ENCODE measurements around the gene IL36B. TPM values are rescaled to one million over a fixed set of nuclear protein-coding genes. Genes with fewer than 3 reads are reported as not detected.

IL36B gene
- total RNA-seq, 1 donor from 2014 or later: not detected

DNA sequence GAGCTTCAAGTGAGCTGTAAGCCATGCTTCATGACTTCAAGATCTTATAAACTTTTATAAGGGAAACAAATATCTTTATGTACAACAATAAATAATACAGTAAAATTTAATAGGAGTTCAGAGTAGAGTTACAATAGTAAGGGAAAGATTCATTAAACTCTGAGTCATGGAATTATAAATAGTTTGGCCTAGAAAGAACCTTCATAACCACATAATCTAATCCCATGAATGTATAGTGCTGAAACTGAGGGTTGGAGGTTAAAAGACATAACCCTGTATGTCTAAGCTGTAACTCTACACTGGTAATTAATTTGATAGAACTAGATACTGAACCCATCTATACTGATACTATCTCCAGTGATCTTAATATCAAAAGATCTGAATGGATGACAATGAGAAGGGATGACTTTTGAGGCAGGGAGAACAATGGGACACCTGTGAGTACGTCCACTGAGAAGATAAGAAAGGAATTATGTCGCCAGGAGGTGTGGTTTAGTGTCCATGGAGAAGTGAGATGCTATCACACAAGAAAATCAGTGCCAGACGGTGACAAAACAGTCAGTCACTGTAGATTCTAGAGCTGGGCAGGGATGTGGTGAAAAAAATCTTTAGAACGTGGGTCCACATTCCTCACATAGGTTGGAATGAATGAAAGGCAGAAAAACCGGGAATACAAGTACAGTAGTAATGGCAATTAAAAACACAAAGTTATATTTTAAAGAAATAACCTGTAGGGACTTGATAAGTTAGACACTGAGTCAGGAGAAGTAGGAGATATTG is 16.2 kb upstream of the IL36B start:
- H3K27ac Mint-ChIP-seq: peak overlapping the region; percentile 26
- TF ChIP-seq, protein P1, sequence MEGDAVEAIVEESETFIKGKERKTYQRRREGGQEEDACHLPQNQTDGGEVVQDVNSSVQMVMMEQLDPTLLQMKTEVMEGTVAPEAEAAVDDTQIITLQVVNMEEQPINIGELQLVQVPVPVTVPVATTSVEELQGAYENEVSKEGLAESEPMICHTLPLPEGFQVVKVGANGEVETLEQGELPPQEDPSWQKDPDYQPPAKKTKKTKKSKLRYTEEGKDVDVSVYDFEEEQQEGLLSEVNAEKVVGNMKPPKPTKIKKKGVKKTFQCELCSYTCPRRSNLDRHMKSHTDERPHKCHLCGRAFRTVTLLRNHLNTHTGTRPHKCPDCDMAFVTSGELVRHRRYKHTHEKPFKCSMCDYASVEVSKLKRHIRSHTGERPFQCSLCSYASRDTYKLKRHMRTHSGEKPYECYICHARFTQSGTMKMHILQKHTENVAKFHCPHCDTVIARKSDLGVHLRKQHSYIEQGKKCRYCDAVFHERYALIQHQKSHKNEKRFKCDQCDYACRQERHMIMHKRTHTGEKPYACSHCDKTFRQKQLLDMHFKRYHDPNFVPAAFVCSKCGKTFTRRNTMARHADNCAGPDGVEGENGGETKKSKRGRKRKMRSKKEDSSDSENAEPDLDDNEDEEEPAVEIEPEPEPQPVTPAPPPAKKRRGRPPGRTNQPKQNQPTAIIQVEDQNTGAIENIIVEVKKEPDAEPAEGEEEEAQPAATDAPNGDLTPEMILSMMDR (IDR thresholded peaks at IDR 0.05; ENCODE audit: unreplicated experiment): no peak
- H3K36me3 Mint-ChIP-seq: no peaks in the 10 kb centered on the region
- peaks cover 21% of the 10 kb centered on the region for H3K9me3 Mint-ChIP-seq
- peaks cover 9% of the 10 kb centered on the region for H3K27me3 Mint-ChIP-seq (ENCODE audit: low read depth)
- no peak overlapping the region for H3K4me3 Mint-ChIP-seq
- H3K4me1 Mint-ChIP-seq: peaks cover 12% of the 10 kb centered on the region
- no peak for DNase-seq (ENCODE audit: low spot score in 2 of 2, unreplicated experiment in 2 of 2)

DNA sequence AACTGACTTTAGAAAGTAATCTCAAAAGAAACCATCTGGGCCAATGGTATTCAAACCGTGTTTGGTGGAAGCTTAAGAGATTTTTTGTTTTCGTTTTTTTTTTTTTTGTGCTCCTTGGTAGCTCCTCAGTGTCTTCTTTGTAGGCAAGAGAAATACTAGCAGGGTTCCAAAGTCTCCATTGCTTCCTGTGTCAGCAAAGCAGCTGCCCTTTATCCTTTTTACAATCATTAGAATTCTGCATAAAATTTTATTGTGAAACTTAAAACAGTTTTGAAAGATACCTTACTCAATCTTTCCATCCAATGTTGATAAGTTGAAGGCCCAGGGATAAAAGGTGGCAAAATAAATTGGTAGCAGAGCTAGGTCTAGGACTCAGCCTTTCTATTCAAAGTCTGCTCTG is 15.6 kb upstream of the IL36B start:
- Mint-ChIP-seq H3K27ac (no peak overlapping the region), H3K4me3 (no peak overlapping the region)

GRCh38 chr2:113067681-113068080 is 15.0 kb upstream of the IL36B start, which contains the start of gene IL1F10:
IL1F10 (plus strand) TSS chr2:113067970; CDS start chr2:113072739, 4,769 bp downstream.
- H3K27ac Mint-ChIP-seq: no peak within 1 kb of the TSS
- H3K27me3 Mint-ChIP-seq (ENCODE audit: low read depth): peaks cover 15% of the 10 kb centered on the region
- H3K4me1 Mint-ChIP-seq: peaks cover 12% of the 10 kb centered on the region
- TF ChIP-seq, protein P1 (IDR thresholded peaks at IDR 0.05; ENCODE audit: unreplicated experiment): no peak
- no peak within 1 kb of the TSS for H3K4me3 Mint-ChIP-seq
- H3K9me3 Mint-ChIP-seq: peaks cover 24% of the 10 kb centered on the region
- no peaks in the 10 kb centered on the region for H3K36me3 Mint-ChIP-seq
- no peak for DNase-seq (ENCODE audit: low spot score in 2 of 2, unreplicated experiment in 2 of 2)

More for the DNA sequence above, 15.6 kb upstream of the IL36B start:
- TF ChIP-seq, protein P1 (IDR thresholded peaks at IDR 0.05; ENCODE audit: unreplicated experiment): no peak
- DNase-seq (ENCODE audit: low spot score in 2 of 2, unreplicated experiment in 2 of 2): no peak
- Mint-ChIP-seq H3K9me3 (peaks cover 24% of the 10 kb centered on the region), H3K27me3 (ENCODE audit: low read depth) (peaks cover 13% of the 10 kb centered on the region), H3K36me3 (no peaks in the 10 kb centered on the region), H3K4me1 (peaks cover 12% of the 10 kb centered on the region)

- DNase-seq (ENCODE audit: low spot score in 2 of 2, unreplicated experiment in 2 of 2): no peak
- peaks cover 12% of the 10 kb centered on the region for H3K4me1 Mint-ChIP-seq
- peaks cover 19% of the 10 kb centered on the region for H3K27me3 Mint-ChIP-seq (ENCODE audit: low read depth)
- no peak overlapping the region for H3K27ac Mint-ChIP-seq
- peaks cover 24% of the 10 kb centered on the region for H3K9me3 Mint-ChIP-seq
- H3K4me3 Mint-ChIP-seq: no peak overlapping the region
- H3K36me3 Mint-ChIP-seq: no peaks in the 10 kb centered on the region
- TF ChIP-seq, protein P1 (IDR thresholded peaks at IDR 0.05; ENCODE audit: unreplicated experiment): no peak
Observed at GRCh38 chr2:113064898-113065297, 12.2 kb upstream of the IL36B start.

DNA sequence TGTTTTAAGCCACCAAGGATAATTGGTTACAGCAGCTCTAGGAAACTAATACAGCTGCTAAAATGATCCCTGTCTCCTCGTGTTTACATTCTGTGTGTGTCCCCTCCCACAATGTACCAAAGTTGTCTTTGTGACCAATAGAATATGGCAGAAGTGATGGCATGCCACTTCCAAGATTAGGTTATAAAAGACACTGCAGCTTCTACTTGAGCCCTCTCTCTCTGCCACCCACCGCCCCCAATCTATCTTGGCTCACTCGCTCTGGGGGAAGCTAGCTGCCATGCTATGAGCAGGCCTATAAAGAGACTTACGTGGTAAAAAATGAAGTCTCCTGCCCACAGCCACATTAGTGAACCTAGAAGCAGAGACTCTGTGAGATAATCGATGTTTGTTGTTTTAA is 11.6 kb upstream of the IL36B start:
- Mint-ChIP-seq H3K27me3 (ENCODE audit: low read depth) (peaks cover 18% of the 10 kb centered on the region), H3K36me3 (no peaks in the 10 kb centered on the region), H3K27ac (no peak overlapping the region), H3K4me3 (no peak overlapping the region), H3K9me3 (peaks cover 24% of the 10 kb centered on the region), H3K4me1 (peaks cover 8% of the 10 kb centered on the region)
- no peak for DNase-seq (ENCODE audit: low spot score in 2 of 2, unreplicated experiment in 2 of 2)
- TF ChIP-seq, protein P1 (IDR thresholded peaks at IDR 0.05; ENCODE audit: unreplicated experiment): no peak

Data from mesothelial cell of epicardium (in vitro differentiated cells).